ENCODE results near the gene HNRNPUL2.

DNA sequence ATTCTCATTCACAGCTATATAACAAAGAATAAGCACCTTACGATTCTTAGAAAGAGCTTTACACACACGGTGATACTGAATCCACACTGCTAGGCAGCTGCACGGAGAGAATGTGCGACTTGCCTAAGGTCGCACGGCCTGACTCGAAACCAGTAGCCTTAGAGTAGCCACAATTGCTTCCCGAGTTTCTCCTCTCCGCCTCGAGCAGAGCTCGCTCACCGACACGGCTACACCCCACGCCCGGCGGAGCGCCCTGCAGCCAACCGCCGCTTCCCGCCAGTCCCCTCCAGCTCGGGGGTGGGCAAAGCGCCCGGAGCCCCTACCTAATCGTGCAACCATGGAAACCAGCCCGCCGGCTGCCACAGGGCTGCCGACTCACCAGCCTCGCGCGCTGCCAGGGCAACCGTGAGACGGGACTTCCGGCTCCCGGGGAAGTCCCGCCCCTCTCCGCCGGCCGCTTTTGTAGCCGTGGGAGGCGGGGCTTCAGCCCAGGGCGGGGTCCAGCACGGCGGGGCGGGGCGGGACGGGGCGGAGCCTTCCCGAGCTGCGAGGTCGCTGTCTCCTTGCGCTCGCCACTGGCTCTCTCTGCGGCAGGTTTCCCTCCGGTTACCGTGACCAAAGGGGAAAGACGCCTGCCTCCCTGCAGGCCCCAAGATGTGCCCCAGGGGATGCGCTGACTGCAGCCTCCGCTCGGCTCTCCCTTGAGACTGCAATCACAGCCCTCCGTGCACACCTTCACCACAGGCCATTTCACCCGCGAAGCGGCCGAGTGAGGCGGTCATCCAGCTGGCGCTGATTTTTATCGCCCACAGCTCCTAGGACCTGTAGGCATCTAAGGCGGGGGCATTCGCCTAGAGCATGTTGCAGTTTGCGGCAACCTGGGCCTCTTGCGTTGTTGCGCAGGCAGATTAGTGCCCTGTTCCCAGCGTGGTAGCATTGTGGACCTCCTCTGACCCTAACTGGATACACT, 21.1 kb downstream of the HNRNPUL2 start:
- TF ChIP-seq, protein P1, sequence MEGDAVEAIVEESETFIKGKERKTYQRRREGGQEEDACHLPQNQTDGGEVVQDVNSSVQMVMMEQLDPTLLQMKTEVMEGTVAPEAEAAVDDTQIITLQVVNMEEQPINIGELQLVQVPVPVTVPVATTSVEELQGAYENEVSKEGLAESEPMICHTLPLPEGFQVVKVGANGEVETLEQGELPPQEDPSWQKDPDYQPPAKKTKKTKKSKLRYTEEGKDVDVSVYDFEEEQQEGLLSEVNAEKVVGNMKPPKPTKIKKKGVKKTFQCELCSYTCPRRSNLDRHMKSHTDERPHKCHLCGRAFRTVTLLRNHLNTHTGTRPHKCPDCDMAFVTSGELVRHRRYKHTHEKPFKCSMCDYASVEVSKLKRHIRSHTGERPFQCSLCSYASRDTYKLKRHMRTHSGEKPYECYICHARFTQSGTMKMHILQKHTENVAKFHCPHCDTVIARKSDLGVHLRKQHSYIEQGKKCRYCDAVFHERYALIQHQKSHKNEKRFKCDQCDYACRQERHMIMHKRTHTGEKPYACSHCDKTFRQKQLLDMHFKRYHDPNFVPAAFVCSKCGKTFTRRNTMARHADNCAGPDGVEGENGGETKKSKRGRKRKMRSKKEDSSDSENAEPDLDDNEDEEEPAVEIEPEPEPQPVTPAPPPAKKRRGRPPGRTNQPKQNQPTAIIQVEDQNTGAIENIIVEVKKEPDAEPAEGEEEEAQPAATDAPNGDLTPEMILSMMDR (IDR thresholded peaks at IDR 0.05) = no peak
- peak in 1 of 2 donors; percentile 66 for TF ChIP-seq POLR2A (IDR thresholded peaks at IDR 0.05)

Data from thyroid gland (tissue), 4 donors.